SK-N-SH (cell line): Measurements from ENCODE around the gene RPRML. TPM values are rescaled to one million over a fixed set of nuclear protein-coding genes. Genes with fewer than 3 reads are reported as not detected.

Experiments
- CTCF ChIA-PET: fragments of 300-600, 350-600 bp; formaldehyde crosslinking; extraction: SDS; loops from one replicate; lab custom pipeline; 2021; lab: Yijun Ruan, JAX
- POLR2A ChIA-PET: fragments of 350-600 bp; sonication (Branson Sonifier 250); formaldehyde crosslinking; extraction: SDS; loops from one replicate; lab custom pipeline; 2020; ENCODE audit warnings: antibody characterized with exemption, inconsistent platforms; lab: Yijun Ruan, JAX
- DNase-seq: peaks from one replicate; pipeline ENCODE4 v3.0.0; 2012
- H2AFZ ChIP-seq: fragments of 200-600 bp; sonication (generic); 2 replicates; pipeline ENCODE4 v1.8.1; 2016; ENCODE audit warnings: antibody characterized with exemption, mild to moderate bottlenecking, low read depth
- H3F3A ChIP-seq: fragments of 200-600 bp; sonication (generic); replicated peaks from 2 replicates; pipeline ENCODE3; 2016; ENCODE audit warnings: antibody characterized with exemption, mild to moderate bottlenecking; ENCODE audit not compliant: insufficient read depth
- H3K27ac ChIP-seq, 2 experiments: fragments of 200-500 bp in 1 of 2; fragments of 200-600 bp in 1 of 2; sonication (Bioruptor generic) in 1 of 2; sonication (generic), shearing (Covaris generic) in 1 of 2; 2 replicates each; pipeline versions ENCODE4 v1.5.1 to v1.6.1; 2014 to 2016; ENCODE audit warnings: low read depth in 2 of 2, inconsistent platforms in 1 of 2, low read length in 1 of 2, mild to moderate bottlenecking in 1 of 2, mixed read lengths in 1 of 2
- H3K27me3 ChIP-seq: fragments of 200-600 bp; sonication (generic), shearing (Covaris generic); 2 replicates; pipeline ENCODE4 v1.6.1; 2016; ENCODE audit warnings: mixed run types; ENCODE audit not compliant: insufficient read depth
- H3K36me3 ChIP-seq, 2 experiments: fragments of 200-500 bp in 1 of 2; fragments of 200-600 bp in 1 of 2; sonication (Bioruptor generic) in 1 of 2; sonication (generic) in 1 of 2; replicated peaks in 1 of 2; 2 replicates each; pipeline versions ENCODE3 to v1.5.1; 2014 to 2016; ENCODE audit warnings: low read length in 1 of 2, mild to moderate bottlenecking in 1 of 2; ENCODE audit not compliant: insufficient read depth in 2 of 2, control insufficient read depth in 1 of 2
- H3K4me1 ChIP-seq, 2 experiments: fragments of 200-500 bp in 1 of 2; fragments of 200-600 bp in 1 of 2; sonication (Bioruptor generic) in 1 of 2; sonication (generic), shearing (Covaris generic) in 1 of 2; 2 replicates each; pipeline versions ENCODE4 v1.5.1 to v1.6.1; 2014 to 2016; ENCODE audit warnings: low read depth in 1 of 2, low read length in 1 of 2, mixed run types in 1 of 2; ENCODE audit not compliant: insufficient read depth in 2 of 2, control insufficient read depth in 1 of 2
- H3K4me2 ChIP-seq: fragments of 200-600 bp; sonication (generic), shearing (Covaris generic); 2 replicates; pipeline ENCODE4 v1.6.1; 2017; ENCODE audit warnings: mixed run types
- H3K4me3 ChIP-seq, 2 experiments: fragments of 200-500 bp in 1 of 2; fragments of 200-600 bp in 1 of 2; sonication (Bioruptor generic) in 1 of 2; sonication (generic), shearing (Covaris generic) in 1 of 2; 2 replicates each; pipeline versions ENCODE4 v1.5.1 to v1.8.1; 2014 to 2016; ENCODE audit warnings: low read depth in 2 of 2, inconsistent platforms in 1 of 2, low read length in 1 of 2, mild to moderate bottlenecking in 1 of 2, mixed read lengths in 1 of 2, moderate library complexity in 1 of 2
- H3K79me2 ChIP-seq: fragments of 200-600 bp; sonication (generic); 2 replicates; pipeline ENCODE4 v1.8.1; 2017; ENCODE audit warnings: mild to moderate bottlenecking; ENCODE audit not compliant: insufficient read depth
- H3K9ac ChIP-seq: fragments of 200-600 bp; sonication (generic); 2 replicates; pipeline ENCODE4 v1.6.1; 2017; ENCODE audit warnings: mixed run types
- H3K9me2 ChIP-seq: fragments of 200-600 bp; sonication (generic); 2 replicates; pipeline ENCODE4 v1.6.1; 2017; ENCODE audit warnings: mixed run types
- H3K9me3 ChIP-seq: fragments of 200-600 bp; sonication (generic); 2 replicates; pipeline ENCODE4 v1.6.1; 2017; ENCODE audit warnings: mixed run types, mild to moderate bottlenecking, moderate library complexity
- H4K20me1 ChIP-seq: fragments of 200-600 bp; sonication (generic); 2 replicates; pipeline ENCODE4 v1.6.1; 2017; ENCODE audit warnings: mild to moderate bottlenecking, mixed run types; ENCODE audit not compliant: insufficient read depth
- CHD2 ChIP-seq: fragments of 150-350 bp; IDR thresholded peaks from 2 replicates; pipeline ENCODE4 v1.6.1; 2018; ENCODE audit warnings: low read length; ENCODE audit not compliant: partially characterized antibody
- EZH2phosphoT487 ChIP-seq: fragments of 200-600 bp; sonication (generic); IDR thresholded peaks from 2 replicates; pipeline ENCODE4 v1.6.1; 2017; ENCODE audit warnings: low read depth, mixed run types, mild to moderate bottlenecking, antibody characterized with exemption, moderate library complexity, borderline replicate concordance
- FOXM1 ChIP-seq: IDR thresholded peaks from 2 replicates; pipeline ENCODE4 v1.4.0; 2012; ENCODE audit warnings: low read depth, mild to moderate bottlenecking
- MEF2A ChIP-seq: IDR thresholded peaks from 2 replicates; pipeline ENCODE4 v1.4.0; 2012; ENCODE audit warnings: low read depth, borderline replicate concordance
- MXI1 ChIP-seq: IDR thresholded peaks from 2 replicates; pipeline ENCODE4 v1.6.1; 2012; ENCODE audit warnings: mild to moderate bottlenecking, low read depth, low read length, improper control_type of control experiment
- NRF1 ChIP-seq: IDR thresholded peaks from 2 replicates; pipeline ENCODE4 v1.6.1; 2012; ENCODE audit warnings: low read depth, mild to moderate bottlenecking, low read length
- RAD21 ChIP-seq: IDR thresholded peaks from 2 replicates; pipeline ENCODE4 v1.6.1; 2012; ENCODE audit warnings: mild to moderate bottlenecking, low read length
- RCOR1 ChIP-seq: fragments of 150-350 bp; IDR thresholded peaks from 2 replicates; pipeline ENCODE4 v1.6.1; 2017; ENCODE audit warnings: antibody characterized with exemption, low read length
- RXRA ChIP-seq: IDR thresholded peaks from 2 replicates; pipeline ENCODE4 v1.4.0; 2012; ENCODE audit warnings: low read depth, mild to moderate bottlenecking, borderline replicate concordance
- SMC3 ChIP-seq: IDR thresholded peaks from 2 replicates; pipeline ENCODE4 v1.6.1; 2012; ENCODE audit warnings: low read depth, low read length, improper control_type of control experiment
- TAF1 ChIP-seq: IDR thresholded peaks from 2 replicates; pipeline ENCODE4 v1.6.1; 2012; ENCODE audit warnings: low read depth, mild to moderate bottlenecking, low read length, moderate library complexity, borderline replicate concordance
- TEAD4 ChIP-seq: IDR thresholded peaks from 2 replicates; pipeline ENCODE4 v1.4.0; 2012; ENCODE audit warnings: mild to moderate bottlenecking, borderline replicate concordance; ENCODE audit not compliant: insufficient read depth
- YY1 ChIP-seq: IDR thresholded peaks from 2 replicates; pipeline ENCODE4 v1.4.0; 2012; ENCODE audit warnings: low read depth, mild to moderate bottlenecking
- WGBS: methylation state at CpG from one replicate; pipeline ENCODE4 v1.1.6; 2017; ENCODE audit warnings: low lambda C conversion rate; 5-methylcytosine and 5-hydroxymethylcytosine counted together
- polyA plus RNA-seq, 3 experiments: library from polyadenylated mRNA; depleted of rRNA; stranded (reverse); fragments of >200 nt; gene quantifications; 2 replicates each; pipeline ENCODE4 v1.2.3, GENCODE V29; 2012
- TF ChIP-seq, protein P1 (sequence below): fragments of 150-350 bp; IDR thresholded peaks from 2 replicates; pipeline ENCODE4 v1.6.1; 2016; ENCODE audit warnings: mild to moderate bottlenecking, low read depth, low read length
- TF ChIP-seq, protein P2 (sequence below): IDR thresholded peaks from 2 replicates; pipeline ENCODE4 v1.4.0; 2012; ENCODE audit warnings: low read depth

The RPRML gene
- polyA plus RNA-seq, 1 of the 3 experiments (the other 2 are of a cell fraction) = not detected

DNA sequence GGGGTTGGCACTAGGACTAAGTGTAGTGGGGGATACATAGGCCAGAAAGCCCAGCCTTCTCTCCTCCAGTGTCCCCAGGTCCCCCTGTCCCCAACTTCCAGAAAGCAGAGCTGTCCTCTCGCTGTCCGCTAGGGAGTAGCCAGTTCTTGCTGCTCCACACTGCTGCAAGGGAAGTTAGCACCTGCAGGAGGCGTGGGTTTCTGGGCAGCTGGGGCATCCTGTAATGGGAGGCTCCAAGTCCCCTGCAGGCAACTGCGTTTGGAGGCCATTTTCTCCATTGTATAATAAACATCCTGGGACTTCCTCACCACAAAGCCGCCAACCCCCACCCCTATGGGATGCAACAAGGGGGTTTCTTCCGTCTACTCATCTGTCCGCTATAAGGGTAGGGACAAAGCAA is 1.7 kb downstream of the RPRML start:
- DNase-seq = peak; percentile 51
- Histone ChIP-seq H3K4me2 (no peak overlapping the region), H3K4me3 (no peak overlapping the region), H3K9me3 (no peaks in the 10 kb centered on the region), H2AFZ (no peak overlapping the region), H3K79me2 (no peaks in the 10 kb centered on the region), H3K9me2 (no peaks in the 10 kb centered on the region), H3K27me3 (peaks cover 15% of the 10 kb centered on the region), H3K27ac (no peak overlapping the region), H3K36me3 (no peaks in the 10 kb centered on the region), H3K9ac (no peak overlapping the region), H3K4me1 (peaks cover 0 to 18% of the 10 kb centered on the region in 2 experiments; a peak in 1 of 4 replicates), H3F3A (peaks cover 4% of the 10 kb centered on the region), H4K20me1 (no peaks in the 10 kb centered on the region)
- ChIA-PET CTCF (interaction anchor here (0.7 to 3.8 kb wide), 5 partner anchors 12 to 136 kb away, joined by 3 to 35 read pairs (median 3); no protein-coding TSS in a partner anchor), POLR2A (no interaction called here)
- 74% methylated on average over 7 of the region's 7 CpGs for WGBS
- TF ChIP-seq TAF1 (no peak), NRF1 (no peak), TEAD4 (no peak), RAD21 (no peak), MEF2A (no peak), MXI1 (no peak), SMC3 (no peak), YY1 (no peak)
- TF ChIP-seq, protein P1, sequence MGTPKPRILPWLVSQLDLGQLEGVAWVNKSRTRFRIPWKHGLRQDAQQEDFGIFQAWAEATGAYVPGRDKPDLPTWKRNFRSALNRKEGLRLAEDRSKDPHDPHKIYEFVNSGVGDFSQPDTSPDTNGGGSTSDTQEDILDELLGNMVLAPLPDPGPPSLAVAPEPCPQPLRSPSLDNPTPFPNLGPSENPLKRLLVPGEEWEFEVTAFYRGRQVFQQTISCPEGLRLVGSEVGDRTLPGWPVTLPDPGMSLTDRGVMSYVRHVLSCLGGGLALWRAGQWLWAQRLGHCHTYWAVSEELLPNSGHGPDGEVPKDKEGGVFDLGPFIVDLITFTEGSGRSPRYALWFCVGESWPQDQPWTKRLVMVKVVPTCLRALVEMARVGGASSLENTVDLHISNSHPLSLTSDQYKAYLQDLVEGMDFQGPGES = no peak

DNA sequence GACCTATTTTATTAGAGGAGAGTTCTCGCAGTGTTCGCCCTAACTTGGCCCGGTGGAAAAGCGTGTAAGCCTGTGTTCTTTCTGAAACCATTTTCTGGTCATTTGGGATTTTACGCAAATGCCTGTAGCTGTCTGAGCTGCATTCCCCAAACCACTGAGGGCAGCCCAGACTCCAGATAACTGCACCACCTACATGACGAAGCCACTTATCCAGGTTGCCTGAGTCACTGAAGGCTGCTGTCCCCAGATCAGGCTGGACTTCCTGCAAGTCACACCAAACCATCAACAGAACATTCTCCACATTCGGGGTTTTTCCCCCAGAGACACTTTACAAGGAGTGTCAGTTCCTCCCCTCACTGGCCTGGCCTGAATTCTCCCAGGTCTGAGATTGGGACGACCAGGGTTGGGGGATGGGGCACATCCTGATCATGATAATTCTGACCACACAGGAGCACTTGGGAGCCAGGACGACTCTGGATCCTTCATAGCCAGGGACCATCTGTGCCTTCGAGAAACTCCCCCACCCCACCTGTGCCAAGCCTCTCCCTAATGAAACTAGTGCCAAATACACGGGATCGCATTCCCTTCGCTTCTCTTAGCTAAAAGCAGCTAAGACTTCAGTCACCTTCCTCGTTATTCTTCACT is 2.3 kb downstream of the RPRML start:
- TF ChIP-seq FOXM1 (no peak), RCOR1 (no peak), EZH2phosphoT487 (no peak), CHD2 (no peak), SMC3 (no peak), RXRA (no peak)
- TF ChIP-seq, protein P1 = no peak
- TF ChIP-seq, protein P2, sequence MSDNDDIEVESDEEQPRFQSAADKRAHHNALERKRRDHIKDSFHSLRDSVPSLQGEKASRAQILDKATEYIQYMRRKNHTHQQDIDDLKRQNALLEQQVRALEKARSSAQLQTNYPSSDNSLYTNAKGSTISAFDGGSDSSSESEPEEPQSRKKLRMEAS = no peak
- TF ChIP-seq, all 33 proteins: peak for 0
- H3F3A ChIP-seq = peaks cover 4% of the 10 kb centered on the region
- no peak overlapping the region for H3K27ac ChIP-seq
- H2AFZ ChIP-seq = no peak overlapping the region
- no peaks in the 10 kb centered on the region for H3K36me3 ChIP-seq
- WGBS = 81% methylated on average over 14 of the region's 14 CpGs
- peaks cover 0 to 18% of the 10 kb centered on the region in 2 experiments; a peak in 1 of 4 replicates for H3K4me1 ChIP-seq
- no peak overlapping the region for H3K4me3 ChIP-seq
- peaks cover 15% of the 10 kb centered on the region for H3K27me3 ChIP-seq
- H3K9me2 ChIP-seq = no peaks in the 10 kb centered on the region
- no peaks in the 10 kb centered on the region for H4K20me1 ChIP-seq
- no peak for DNase-seq
- no peak overlapping the region for H3K9ac ChIP-seq
- H3K79me2 ChIP-seq = no peaks in the 10 kb centered on the region
- no peak overlapping the region for H3K4me2 ChIP-seq
- POLR2A ChIA-PET = no interaction called here
- CTCF ChIA-PET = interaction anchor here (0.9 to 9.5 kb wide), 5 partner anchors 13 to 135 kb away, joined by 3 to 71 read pairs (median 6); no protein-coding TSS in a partner anchor
- H3K9me3 ChIP-seq = no peaks in the 10 kb centered on the region
